Type B pancreatic cell (in vitro differentiated cells): Measurements from ENCODE around the gene CERS6. TPM values are rescaled to one million over a fixed set of nuclear protein-coding genes. Genes with fewer than 3 reads are reported as not detected.

ENCODE experiments used
- DNase-seq: peaks from one replicate; pipeline ENCODE4 v3.0.0; 2021; ENCODE audit warnings: mixed read lengths; ENCODE audit not compliant: unreplicated experiment; ENCODE audit errors: extremely low spot score
- H3K27ac Mint-ChIP-seq: 2 replicates; pipeline ENCODE4 v1.8.0; 2021; ENCODE audit warnings: mild to moderate bottlenecking, mixed read lengths
- H3K27me3 Mint-ChIP-seq: 2 replicates; pipeline ENCODE4 v1.8.0; 2021; ENCODE audit warnings: mixed read lengths
- H3K36me3 Mint-ChIP-seq: 2 replicates; pipeline ENCODE4 v1.8.0; 2021; ENCODE audit warnings: mixed read lengths
- H3K4me1 Mint-ChIP-seq: one replicate; pipeline ENCODE4 v1.8.0; 2021; ENCODE audit warnings: mixed read lengths; ENCODE audit not compliant: unreplicated experiment
- H3K4me3 Mint-ChIP-seq: 2 replicates; pipeline ENCODE4 v1.8.0; 2021; ENCODE audit warnings: mild to moderate bottlenecking, mixed read lengths
- H3K9me3 Mint-ChIP-seq: 2 replicates; pipeline ENCODE4 v1.8.0; 2021; ENCODE audit warnings: mixed read lengths
- total RNA-seq: library from RNA; stranded (reverse); gene quantifications from 2 replicates; pipeline ENCODE4 v1.2.1, GENCODE V29; 2021; ENCODE audit warnings: low replicate concordance
- TF ChIP-seq, protein P1 (sequence below): fragments of 200-600 bp; sonication (generic); conservative IDR thresholded peaks from 2 replicates; pipeline ENCODE4 v1.5.0; 2021; ENCODE audit warnings: antibody characterized with exemption, mild to moderate bottlenecking

Gene CERS6
- total RNA-seq, 1 donor from 2014 or later: 43.0 TPM

DNA sequence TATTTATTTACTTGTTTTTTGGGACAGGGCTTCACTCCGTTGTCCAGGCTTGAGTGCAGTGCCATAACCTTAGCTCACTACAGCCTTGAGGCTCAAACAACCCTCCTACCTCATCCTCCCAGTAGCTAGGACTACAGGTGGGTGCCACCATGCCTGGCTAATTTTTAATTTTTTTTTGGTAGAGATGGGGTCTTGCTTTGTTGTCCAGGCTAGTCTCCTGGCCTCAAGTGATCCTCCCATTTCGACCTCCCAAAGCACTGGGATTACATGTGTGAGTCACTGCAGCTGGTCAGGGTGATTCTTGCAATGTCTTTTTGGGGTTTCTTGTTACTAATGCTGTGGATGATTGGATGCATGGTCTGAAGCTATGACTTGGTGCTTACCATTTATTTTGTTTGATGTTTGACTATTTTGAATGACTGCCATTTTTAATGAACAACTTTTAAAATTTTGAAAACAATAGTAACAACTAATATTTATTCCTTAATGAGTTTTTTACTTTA is 6.5 kb downstream of the CERS6 start:
- Mint-ChIP-seq H3K36me3 (peaks cover 5% of the 10 kb centered on the region), H3K4me1 (peaks cover 48% of the 10 kb centered on the region), H3K27ac (no peak overlapping the region), H3K9me3 (no peaks in the 10 kb centered on the region), H3K27me3 (no peaks in the 10 kb centered on the region), H3K4me3 (no peak overlapping the region)
- DNase-seq: no peak
- TF ChIP-seq, protein P1, sequence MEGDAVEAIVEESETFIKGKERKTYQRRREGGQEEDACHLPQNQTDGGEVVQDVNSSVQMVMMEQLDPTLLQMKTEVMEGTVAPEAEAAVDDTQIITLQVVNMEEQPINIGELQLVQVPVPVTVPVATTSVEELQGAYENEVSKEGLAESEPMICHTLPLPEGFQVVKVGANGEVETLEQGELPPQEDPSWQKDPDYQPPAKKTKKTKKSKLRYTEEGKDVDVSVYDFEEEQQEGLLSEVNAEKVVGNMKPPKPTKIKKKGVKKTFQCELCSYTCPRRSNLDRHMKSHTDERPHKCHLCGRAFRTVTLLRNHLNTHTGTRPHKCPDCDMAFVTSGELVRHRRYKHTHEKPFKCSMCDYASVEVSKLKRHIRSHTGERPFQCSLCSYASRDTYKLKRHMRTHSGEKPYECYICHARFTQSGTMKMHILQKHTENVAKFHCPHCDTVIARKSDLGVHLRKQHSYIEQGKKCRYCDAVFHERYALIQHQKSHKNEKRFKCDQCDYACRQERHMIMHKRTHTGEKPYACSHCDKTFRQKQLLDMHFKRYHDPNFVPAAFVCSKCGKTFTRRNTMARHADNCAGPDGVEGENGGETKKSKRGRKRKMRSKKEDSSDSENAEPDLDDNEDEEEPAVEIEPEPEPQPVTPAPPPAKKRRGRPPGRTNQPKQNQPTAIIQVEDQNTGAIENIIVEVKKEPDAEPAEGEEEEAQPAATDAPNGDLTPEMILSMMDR: no peak

- TF ChIP-seq, protein P1: no peak
- DNase-seq: no peak
- Mint-ChIP-seq H3K4me1 (peaks cover 46% of the 10 kb centered on the region), H3K9me3 (no peaks in the 10 kb centered on the region), H3K27ac (no peak overlapping the region), H3K36me3 (peaks cover 10% of the 10 kb centered on the region), H3K4me3 (peak overlapping the region; percentile 70), H3K27me3 (no peaks in the 10 kb centered on the region)
These were observed 9.5 kb downstream of the CERS6 start for GRCh38 chr2:168465594-168465993.

- Mint-ChIP-seq H3K27ac (peak overlapping the region; percentile 18), H3K27me3 (no peaks in the 10 kb centered on the region), H3K4me3 (peak overlapping the region; percentile 70), H3K9me3 (no peaks in the 10 kb centered on the region), H3K4me1 (peaks cover 42% of the 10 kb centered on the region), H3K36me3 (peaks cover 5% of the 10 kb centered on the region)
- DNase-seq: no peak
- TF ChIP-seq, protein P1: no peak
These were observed 10.2 kb downstream of the CERS6 start for GRCh38 chr2:168466190-168466737.

- no peaks in the 10 kb centered on the region for H3K27me3 Mint-ChIP-seq
- DNase-seq: no peak
- TF ChIP-seq, protein P1: no peak
- H3K4me3 Mint-ChIP-seq: peak overlapping the region; percentile 70
- peaks cover 48% of the 10 kb centered on the region for H3K4me1 Mint-ChIP-seq
- H3K27ac Mint-ChIP-seq: peak overlapping the region; percentile 18
- no peaks in the 10 kb centered on the region for H3K9me3 Mint-ChIP-seq
- H3K36me3 Mint-ChIP-seq: peaks cover 5% of the 10 kb centered on the region
These were observed 10.9 kb downstream of the CERS6 start for GRCh38 chr2:168466834-168467565.

DNA sequence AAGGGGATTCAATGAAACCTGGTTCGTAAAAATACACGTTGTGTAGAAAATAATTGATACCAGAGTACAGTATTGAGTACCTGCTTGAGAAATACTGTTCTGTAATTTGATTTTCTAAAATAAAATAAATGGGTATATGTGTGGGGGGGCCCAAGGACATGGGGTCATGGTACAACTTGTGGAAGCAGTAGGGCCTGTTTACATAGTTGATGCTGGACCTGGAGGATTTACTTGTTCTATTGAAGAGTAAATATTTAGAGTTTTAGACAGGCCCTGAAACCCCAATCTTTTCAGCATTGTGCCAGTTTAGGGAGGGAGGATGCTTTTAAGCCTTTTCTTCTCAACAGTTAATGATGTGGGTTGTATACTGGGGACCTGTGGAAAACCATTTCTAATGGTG is 11.7 kb downstream of the CERS6 start:
- Mint-ChIP-seq H3K27ac (no peak overlapping the region), H3K27me3 (no peaks in the 10 kb centered on the region), H3K4me3 (no peak overlapping the region), H3K36me3 (peaks cover 9% of the 10 kb centered on the region), H3K9me3 (no peaks in the 10 kb centered on the region), H3K4me1 (peaks cover 53% of the 10 kb centered on the region)
- TF ChIP-seq, protein P1: no peak
- DNase-seq: no peak
